Lower leg skin (tissue), 3 donors: ENCODE measurements around the gene PYGO2.

ENCODE experiments used
- CTCF ChIP-seq, 3 donors: fragments of 450-650 bp; IDR thresholded peaks; one replicate each; pipeline ENCODE4 v1.5.1; 2016; ENCODE audit warnings: antibody characterized with exemption in 3 of 3, mild to moderate bottlenecking in 3 of 3, moderate library complexity in 2 of 3
- POLR2A ChIP-seq, 2 donors: fragments of 450-650 bp; IDR thresholded peaks; one replicate each; pipeline ENCODE4 v1.6.1; 2016 to 2017; ENCODE audit warnings: antibody characterized with exemption in 2 of 2, mild to moderate bottlenecking in 1 of 2, moderate library complexity in 1 of 2

DNA sequence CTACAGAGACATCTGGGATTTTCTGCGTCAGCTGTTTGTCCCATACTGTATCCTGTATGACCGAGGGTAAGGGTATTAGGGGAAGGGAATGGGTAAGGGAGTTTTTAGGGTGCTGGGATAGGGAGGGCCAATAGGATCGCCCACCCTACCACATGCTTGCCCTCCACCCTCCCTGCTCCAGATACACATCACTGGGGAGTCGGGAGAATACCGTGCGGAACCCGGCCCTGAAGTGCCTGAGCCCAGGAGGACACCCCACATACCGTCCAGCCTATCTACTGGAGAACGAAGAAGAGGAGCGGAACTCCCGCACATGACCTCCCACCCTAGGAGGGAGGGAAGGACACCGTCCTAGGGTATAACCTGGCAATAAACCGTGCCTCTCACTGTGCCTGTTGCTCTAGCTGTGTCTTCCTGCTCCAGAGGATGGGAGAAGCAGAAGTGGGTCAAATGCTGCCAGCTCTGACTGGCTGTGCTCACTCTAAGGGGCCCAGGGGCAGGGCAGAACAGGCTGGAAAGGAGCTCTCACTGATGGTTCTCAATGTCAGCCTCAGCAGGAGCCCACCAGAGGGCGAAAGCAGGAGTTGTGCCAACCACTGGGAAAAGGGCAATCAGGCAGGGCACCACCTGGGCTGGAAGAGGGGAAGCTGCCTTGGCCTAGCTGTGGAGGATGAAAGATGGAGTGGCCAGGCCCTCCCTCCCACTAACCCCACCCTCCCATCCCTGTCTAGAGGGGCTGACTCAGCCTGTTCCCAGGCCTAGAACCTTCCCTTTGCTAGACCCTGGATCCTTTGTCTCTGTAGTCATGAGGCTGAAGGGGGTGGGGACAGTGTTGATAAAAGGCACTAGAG is 31.4 kb upstream of the PYGO2 start:
- TF ChIP-seq POLR2A (IDR thresholded peaks at IDR 0.05) (no peak), CTCF (IDR thresholded peaks at IDR 0.05) (no peak)
